Measurements from ENCODE around the gene PCED1B. TPM values are rescaled to one million over a fixed set of nuclear protein-coding genes. Genes with fewer than 3 reads are reported as not detected.
A peak's percentile ranks its signal among the peaks of the same experiment; 100 is the strongest.

The PCED1B gene
- total RNA-seq, 3 donors from 2014 or later = 1.6 to 6.2 (median 5.1) TPM

DNA sequence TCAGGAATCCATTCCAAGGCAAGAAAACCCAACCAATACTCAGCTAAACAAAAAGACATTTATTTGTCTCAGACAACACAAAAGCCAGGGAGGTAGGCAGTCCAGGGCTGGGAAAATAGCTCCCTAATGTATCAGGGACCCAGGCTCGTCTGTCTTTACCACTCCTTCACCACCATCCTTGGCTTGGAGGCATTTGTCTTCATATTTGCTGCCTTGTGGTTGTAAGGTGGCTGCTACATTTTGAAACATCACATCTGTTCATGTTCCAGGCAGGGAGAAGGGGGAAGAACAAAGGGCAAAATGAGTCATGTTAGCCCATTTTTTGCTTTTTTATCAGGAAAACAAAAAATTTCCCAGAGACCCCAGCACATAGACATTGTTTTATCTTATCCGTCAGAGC lies 44.8 kb upstream of the PCED1B start:
- Histone ChIP-seq H3K27ac (peak overlapping the region; percentile 27 to 45), H3K27me3 (no peaks in the 10 kb centered on the region), H3K9me3 (no peaks in the 10 kb centered on the region), H3K4me3 (no peak overlapping the region), H3K36me3 (no peaks in the 10 kb centered on the region), H3K4me1 (no peaks in the 10 kb centered on the region)
- intact Hi-C loops (cut with DNase I; ENCODE audit: low total_unique reads) = no loop called here
- DNase-seq (ENCODE audit: low spot score in 2 of 2) = no peak
- TF ChIP-seq CTCF (IDR thresholded peaks at IDR 0.05) (no peak), POLR2AphosphoS5 (IDR thresholded peaks at IDR 0.05) (no peak), POLR2A (IDR thresholded peaks at IDR 0.05) (no peak)

DNA sequence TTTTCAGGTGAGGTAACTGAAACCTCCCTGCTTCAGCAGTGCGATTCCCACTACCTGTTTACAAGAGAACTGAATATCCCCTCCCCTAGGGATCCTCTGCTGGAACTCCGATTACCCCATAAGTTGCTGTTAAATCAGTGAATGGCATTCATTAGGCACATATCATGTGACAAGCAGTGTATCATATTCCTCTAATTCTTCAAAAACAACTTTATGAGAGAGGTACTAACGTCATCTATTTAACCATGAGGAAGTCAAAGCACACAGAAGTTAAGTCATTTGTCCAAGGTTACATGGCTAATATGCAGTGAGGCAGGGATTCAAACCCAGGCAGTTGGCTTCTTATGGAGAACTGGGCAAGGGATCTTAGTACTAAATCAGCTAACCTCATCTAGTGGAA lies 43.9 kb upstream of the PCED1B start:
- DNase-seq (ENCODE audit: low spot score in 2 of 2) = no peak
- H3K4me1 ChIP-seq = no peaks in the 10 kb centered on the region
- H3K9me3 ChIP-seq = no peaks in the 10 kb centered on the region
- H3K36me3 ChIP-seq = no peaks in the 10 kb centered on the region
- intact Hi-C loops (cut with DNase I; ENCODE audit: low total_unique reads) = no loop called here
- TF ChIP-seq POLR2A (IDR thresholded peaks at IDR 0.05) = no peak
- no peak for TF ChIP-seq POLR2AphosphoS5 (IDR thresholded peaks at IDR 0.05)
- TF ChIP-seq CTCF (IDR thresholded peaks at IDR 0.05) = no peak
- no peak overlapping the region for H3K4me3 ChIP-seq
- H3K27me3 ChIP-seq = no peaks in the 10 kb centered on the region
- no peak overlapping the region for H3K27ac ChIP-seq

DNA sequence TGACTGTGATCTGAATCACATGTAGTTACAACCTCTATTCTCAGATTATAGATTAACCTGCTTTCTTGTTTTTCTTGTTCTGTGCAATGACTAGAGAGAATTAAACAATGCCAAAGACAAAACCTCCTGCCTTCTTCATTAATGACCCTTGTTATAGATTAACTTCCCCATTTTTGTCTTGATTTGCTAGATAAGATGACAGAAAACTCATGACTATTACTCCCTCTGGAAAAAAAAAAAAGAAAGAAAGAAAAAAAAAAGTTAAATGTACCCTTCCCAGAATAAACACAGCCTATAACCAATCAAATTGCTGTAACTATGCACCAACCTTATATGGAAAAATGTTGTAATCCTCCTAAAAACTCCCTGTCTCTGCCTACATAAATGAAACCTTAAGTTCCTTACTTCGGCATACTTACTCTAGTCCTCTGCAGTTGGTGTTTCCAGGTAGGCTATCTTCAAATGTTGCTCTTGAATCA lies 41.1 kb upstream of the PCED1B start:
- Histone ChIP-seq H3K27me3 (no peaks in the 10 kb centered on the region), H3K9me3 (no peaks in the 10 kb centered on the region), H3K4me1 (no peaks in the 10 kb centered on the region), H3K36me3 (no peaks in the 10 kb centered on the region), H3K27ac (peak overlapping the region in 1 of 2 donors; percentile 3), H3K4me3 (no peak overlapping the region)
- DNase-seq (ENCODE audit: low spot score in 2 of 2) = no peak
- TF ChIP-seq CTCF (IDR thresholded peaks at IDR 0.05) (no peak), POLR2A (IDR thresholded peaks at IDR 0.05) (no peak), POLR2AphosphoS5 (IDR thresholded peaks at IDR 0.05) (no peak)
- intact Hi-C loops (cut with DNase I; ENCODE audit: low total_unique reads) = no loop called here

- TF ChIP-seq CTCF (IDR thresholded peaks at IDR 0.05) (no peak), POLR2A (IDR thresholded peaks at IDR 0.05) (no peak), POLR2AphosphoS5 (IDR thresholded peaks at IDR 0.05) (no peak)
- no peaks in the 10 kb centered on the region for H3K4me1 ChIP-seq
- DNase-seq (ENCODE audit: low spot score in 2 of 2) = no peak
- H3K27ac ChIP-seq = no peak overlapping the region
- intact Hi-C loops (cut with DNase I; ENCODE audit: low total_unique reads) = no loop called here
- no peak overlapping the region for H3K4me3 ChIP-seq
- H3K36me3 ChIP-seq = no peaks in the 10 kb centered on the region
- H3K9me3 ChIP-seq = no peaks in the 10 kb centered on the region
- H3K27me3 ChIP-seq = no peaks in the 10 kb centered on the region
Observed at GRCh38 chr12:47039079-47039478, 40.3 kb upstream of the PCED1B start.

GRCh38 chr12:47039756-47040155 lies 39.7 kb upstream of the PCED1B start:
- no peaks in the 10 kb centered on the region for H3K27me3 ChIP-seq
- no peaks in the 10 kb centered on the region for H3K9me3 ChIP-seq
- H3K27ac ChIP-seq = no peak overlapping the region
- H3K4me3 ChIP-seq = no peak overlapping the region
- no peak for DNase-seq (ENCODE audit: low spot score in 2 of 2)
- intact Hi-C loops (cut with DNase I; ENCODE audit: low total_unique reads) = no loop called here
- H3K4me1 ChIP-seq = no peaks in the 10 kb centered on the region
- TF ChIP-seq POLR2AphosphoS5 (IDR thresholded peaks at IDR 0.05) (no peak), CTCF (IDR thresholded peaks at IDR 0.05) (no peak), POLR2A (IDR thresholded peaks at IDR 0.05) (no peak)
- no peaks in the 10 kb centered on the region for H3K36me3 ChIP-seq
